Mucosa of rectum (tissue), 2 donors: ENCODE results near the gene FBXL17.

Experiments
- H3K27ac ChIP-seq, 2 donors: one replicate each; pipeline ENCODE4 v1.7.0; 2013; ENCODE audit warnings: inconsistent platforms in 2 of 2, low read depth in 2 of 2, low read length in 2 of 2
- H3K27me3 ChIP-seq, 2 donors: one replicate each; pipeline ENCODE4 v1.7.0; 2013; ENCODE audit warnings: low read length in 2 of 2; ENCODE audit not compliant: control insufficient read depth in 2 of 2, insufficient read depth in 2 of 2
- H3K36me3 ChIP-seq, 2 donors: one replicate each; pipeline ENCODE4 v1.7.0; 2013; ENCODE audit warnings: low read length in 2 of 2; ENCODE audit not compliant: control insufficient read depth in 2 of 2, insufficient read depth in 2 of 2
- H3K4me1 ChIP-seq, 2 donors: one replicate each; pipeline ENCODE4 v1.7.0; 2013; ENCODE audit warnings: low read length in 2 of 2, mild to moderate bottlenecking in 1 of 2; ENCODE audit not compliant: control insufficient read depth in 2 of 2, insufficient read depth in 2 of 2
- H3K4me3 ChIP-seq, 2 donors: one replicate each; pipeline ENCODE4 v1.7.0; 2013; ENCODE audit warnings: low read length in 2 of 2
- H3K9ac ChIP-seq, 2 donors: one replicate each; pipeline ENCODE4 v1.7.0; 2013; ENCODE audit warnings: low read length in 2 of 2, low read depth in 1 of 2, mild to moderate bottlenecking in 1 of 2
- H3K9me3 ChIP-seq, 2 donors: one replicate each; pipeline ENCODE4 v1.7.0; 2013; ENCODE audit warnings: low read length in 2 of 2; ENCODE audit not compliant: control insufficient read depth in 2 of 2
- donor health status: healthy.
- donor health status: Normal muscosa, but diverticular disease.

Gene FBXL17

DNA sequence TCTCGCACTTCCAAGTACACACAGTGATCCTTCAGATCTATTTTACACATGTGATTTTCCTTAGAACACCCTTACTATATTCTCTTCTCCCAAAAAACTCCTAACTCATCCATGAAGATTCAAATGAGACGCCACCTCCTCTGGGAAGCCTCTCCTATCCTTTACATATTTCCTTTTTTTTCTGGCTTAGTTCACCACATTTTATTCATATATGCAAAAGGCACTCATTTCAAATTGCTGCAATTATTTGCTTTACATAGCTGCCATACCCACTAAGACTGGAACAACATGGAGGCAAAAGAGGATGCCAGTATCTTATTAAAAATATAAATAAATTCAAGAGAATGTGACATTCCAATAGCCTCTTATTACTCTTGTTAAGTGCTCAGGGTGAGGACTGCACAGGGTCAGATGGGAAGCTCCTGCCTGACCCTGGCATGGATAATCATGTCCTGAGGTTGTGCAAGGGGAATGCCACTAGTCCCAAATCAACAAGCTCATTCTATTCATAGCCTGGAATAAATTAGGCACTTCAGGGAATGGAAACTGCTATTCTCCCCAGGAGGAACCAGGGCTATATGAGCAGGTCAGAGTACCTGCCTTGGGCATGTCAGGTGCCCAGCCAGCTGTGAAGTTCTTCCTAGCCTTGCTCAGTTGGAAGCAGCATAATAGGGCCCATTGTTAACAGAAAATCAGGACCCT, 262.9 kb downstream of the FBXL17 start:
- Histone ChIP-seq H3K36me3 (no peaks in the 10 kb centered on the region), H3K27ac (no peak overlapping the region), H3K4me1 (no peaks in the 10 kb centered on the region), H3K9me3 (no peaks in the 10 kb centered on the region), H3K9ac (no peak overlapping the region), H3K4me3 (no peak overlapping the region), H3K27me3 (no peaks in the 10 kb centered on the region)

DNA sequence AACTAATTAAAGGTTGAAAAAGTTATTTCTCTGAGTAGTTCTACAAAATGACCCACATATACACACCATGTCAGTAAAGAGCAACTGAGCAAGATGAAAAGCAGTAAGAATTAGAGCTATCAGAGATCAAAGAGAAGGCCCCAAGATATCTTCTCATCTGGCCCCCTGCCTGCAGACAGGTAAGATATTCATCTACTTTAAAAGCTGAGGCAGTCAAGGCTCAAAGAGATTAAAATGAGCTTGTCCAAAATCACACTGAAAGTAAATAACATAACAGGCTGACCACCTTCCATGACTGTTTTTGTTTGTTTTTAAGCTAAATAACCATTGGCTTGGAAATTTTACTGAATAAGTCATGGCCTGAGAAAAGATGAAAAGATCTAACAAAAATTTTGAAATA, 266.2 kb downstream of the FBXL17 start:
- H3K4me3 ChIP-seq: no peak overlapping the region
- H3K27me3 ChIP-seq: no peaks in the 10 kb centered on the region
- no peaks in the 10 kb centered on the region for H3K36me3 ChIP-seq
- H3K4me1 ChIP-seq: no peaks in the 10 kb centered on the region
- H3K9me3 ChIP-seq: no peaks in the 10 kb centered on the region
- no peak overlapping the region for H3K9ac ChIP-seq
- no peak overlapping the region for H3K27ac ChIP-seq

DNA sequence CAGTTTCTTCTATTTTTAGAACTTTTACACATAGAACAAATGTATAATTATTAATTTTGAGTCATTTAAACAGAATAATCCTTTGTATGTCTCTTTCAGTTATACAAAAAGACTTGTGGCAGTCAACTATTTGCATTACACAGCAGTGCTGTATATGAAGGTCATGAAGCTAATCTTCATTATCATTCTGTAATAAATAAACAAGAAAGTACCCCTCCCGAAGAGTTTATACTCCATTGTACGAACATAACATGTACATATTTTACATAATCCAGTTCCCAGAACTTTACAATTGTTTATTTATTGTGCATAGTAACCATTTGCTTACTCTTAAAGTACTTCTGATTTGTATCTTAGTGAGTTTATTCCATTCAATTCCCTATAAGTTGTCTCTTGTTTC, 267.9 kb downstream of the FBXL17 start:
- Histone ChIP-seq H3K4me3 (no peak overlapping the region), H3K27me3 (no peaks in the 10 kb centered on the region), H3K9ac (no peak overlapping the region), H3K36me3 (no peaks in the 10 kb centered on the region), H3K27ac (no peak overlapping the region), H3K4me1 (no peaks in the 10 kb centered on the region), H3K9me3 (no peaks in the 10 kb centered on the region)

DNA sequence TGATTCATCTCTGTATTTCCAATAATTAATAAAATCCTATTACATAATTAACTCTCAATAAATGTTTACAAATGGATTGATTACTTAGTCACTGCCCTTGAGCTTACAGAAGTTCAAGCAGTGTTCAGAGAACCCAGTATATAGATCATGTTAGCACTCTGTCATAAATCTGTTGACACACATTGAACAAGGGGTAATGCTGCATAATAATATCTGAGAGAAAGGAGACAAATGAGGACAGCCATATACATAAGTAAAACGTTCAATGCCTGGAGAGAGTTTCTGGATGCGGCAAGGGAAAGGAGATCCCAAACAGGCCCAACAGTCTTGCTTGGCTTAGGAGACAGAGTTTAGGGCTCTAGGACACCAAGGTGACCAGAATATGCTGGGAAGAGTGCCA, 270.2 kb downstream of the FBXL17 start:
- H3K9me3 ChIP-seq: no peaks in the 10 kb centered on the region
- H3K27me3 ChIP-seq: no peaks in the 10 kb centered on the region
- H3K4me3 ChIP-seq: no peak overlapping the region
- no peak overlapping the region for H3K9ac ChIP-seq
- no peaks in the 10 kb centered on the region for H3K36me3 ChIP-seq
- no peaks in the 10 kb centered on the region for H3K4me1 ChIP-seq
- H3K27ac ChIP-seq: no peak overlapping the region

DNA sequence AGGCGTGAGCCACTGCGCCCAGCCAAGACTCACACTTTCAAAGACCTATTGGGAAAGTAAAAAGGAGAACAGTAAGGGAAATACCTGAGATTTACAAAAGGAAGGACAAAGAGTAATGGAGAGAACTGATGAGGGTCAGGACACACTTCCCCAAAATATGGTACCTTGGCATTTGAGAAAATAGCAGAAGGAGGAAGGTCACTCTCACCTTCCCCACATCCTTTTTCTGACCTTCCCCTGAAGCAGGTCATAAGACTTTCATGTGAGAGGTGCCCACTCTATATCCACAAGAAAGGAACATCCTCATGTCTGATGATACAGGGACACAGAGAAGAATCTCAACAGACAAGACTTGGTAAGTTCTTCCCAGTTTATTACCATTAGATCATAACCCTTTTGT, 272.8 kb downstream of the FBXL17 start:
- no peak overlapping the region for H3K9ac ChIP-seq
- no peak overlapping the region for H3K4me3 ChIP-seq
- H3K36me3 ChIP-seq: no peaks in the 10 kb centered on the region
- H3K4me1 ChIP-seq: no peaks in the 10 kb centered on the region
- no peaks in the 10 kb centered on the region for H3K9me3 ChIP-seq
- no peaks in the 10 kb centered on the region for H3K27me3 ChIP-seq
- H3K27ac ChIP-seq: no peak overlapping the region

DNA sequence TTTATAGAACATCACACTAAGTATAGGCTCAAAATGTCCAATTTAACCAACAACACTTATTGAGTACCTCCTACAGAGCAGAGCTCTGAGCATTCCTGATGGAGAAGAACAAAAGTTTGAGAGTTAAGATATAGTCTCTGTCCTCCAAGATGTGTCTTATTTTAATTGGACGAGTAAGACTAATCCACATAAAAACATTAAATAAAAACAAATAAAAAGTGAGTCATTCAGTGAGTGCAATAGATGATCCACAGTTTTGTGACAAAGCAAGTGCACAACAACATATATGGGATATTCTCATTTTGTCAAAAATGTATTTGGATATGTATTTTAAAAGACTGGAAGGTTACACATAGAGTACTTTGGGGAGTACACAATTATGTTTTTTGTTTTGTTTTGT, 277.4 kb downstream of the FBXL17 start:
- H3K4me3 ChIP-seq: no peak overlapping the region
- no peaks in the 10 kb centered on the region for H3K27me3 ChIP-seq
- no peaks in the 10 kb centered on the region for H3K36me3 ChIP-seq
- no peak overlapping the region for H3K9ac ChIP-seq
- no peaks in the 10 kb centered on the region for H3K4me1 ChIP-seq
- no peaks in the 10 kb centered on the region for H3K9me3 ChIP-seq
- no peak overlapping the region for H3K27ac ChIP-seq

DNA sequence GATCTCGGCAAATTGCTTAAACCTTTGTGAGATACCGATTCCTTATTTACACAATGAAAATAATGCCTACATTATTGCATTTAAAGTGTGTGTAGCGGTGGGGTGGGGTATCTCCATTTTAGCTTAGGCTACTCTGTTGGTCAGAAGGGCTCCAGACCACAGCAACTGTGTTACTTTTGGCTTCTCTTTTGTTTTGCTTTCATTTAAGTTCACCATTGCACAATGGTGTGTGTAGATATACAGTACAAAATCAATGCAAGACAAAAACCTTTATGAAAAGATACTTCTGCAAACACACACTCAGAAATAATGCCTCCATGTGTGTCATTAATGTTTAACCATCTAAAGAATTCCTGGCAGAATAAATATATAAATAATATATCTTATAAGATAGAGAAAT, 279.4 kb downstream of the FBXL17 start:
- Histone ChIP-seq H3K27me3 (no peaks in the 10 kb centered on the region), H3K9me3 (no peaks in the 10 kb centered on the region), H3K36me3 (no peaks in the 10 kb centered on the region), H3K4me1 (no peaks in the 10 kb centered on the region), H3K4me3 (no peak overlapping the region), H3K9ac (no peak overlapping the region), H3K27ac (no peak overlapping the region)

DNA sequence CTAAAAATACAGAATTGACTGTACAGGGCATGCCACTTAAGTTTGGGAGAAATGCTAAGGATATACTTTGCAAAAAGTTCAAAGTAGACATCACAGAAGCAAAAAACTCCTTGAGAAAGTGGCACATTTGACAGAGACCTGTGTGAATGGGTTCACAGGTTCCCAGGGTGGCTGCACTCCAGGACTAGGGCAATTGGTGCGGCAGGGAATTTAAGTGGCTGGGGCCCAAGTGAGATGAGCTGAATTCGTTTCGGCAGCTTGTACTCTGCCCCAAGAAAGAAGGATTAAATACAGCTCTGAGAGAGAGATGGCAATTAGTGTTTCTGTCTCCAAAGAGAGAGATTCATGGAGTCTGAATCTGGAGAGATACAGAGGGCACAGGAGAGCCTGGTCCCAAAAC, 280.1 kb downstream of the FBXL17 start:
- no peak overlapping the region for H3K27ac ChIP-seq
- H3K4me3 ChIP-seq: no peak overlapping the region
- H3K36me3 ChIP-seq: no peaks in the 10 kb centered on the region
- no peaks in the 10 kb centered on the region for H3K4me1 ChIP-seq
- no peaks in the 10 kb centered on the region for H3K27me3 ChIP-seq
- H3K9ac ChIP-seq: no peak overlapping the region
- no peaks in the 10 kb centered on the region for H3K9me3 ChIP-seq

DNA sequence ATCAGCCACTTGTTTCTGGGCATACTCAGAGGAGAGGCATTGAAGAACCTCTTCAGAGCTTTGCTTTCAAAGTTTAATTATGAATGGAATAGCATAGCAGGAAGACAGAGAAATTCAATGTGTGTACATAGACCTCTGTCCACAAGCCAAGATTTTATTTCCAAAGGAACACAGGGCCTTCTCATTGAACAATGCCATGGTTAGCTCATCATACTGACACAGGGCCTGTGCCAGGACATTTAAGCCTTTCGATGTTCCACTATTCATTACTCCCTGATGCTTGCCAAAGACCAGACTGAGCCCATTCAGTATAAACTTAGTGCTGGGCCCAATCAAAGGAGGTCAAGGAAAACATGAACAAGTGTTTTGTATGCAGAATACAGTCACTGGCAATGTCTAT, 280.8 kb downstream of the FBXL17 start:
- Histone ChIP-seq H3K9ac (no peak overlapping the region), H3K27me3 (no peaks in the 10 kb centered on the region), H3K9me3 (no peaks in the 10 kb centered on the region), H3K36me3 (no peaks in the 10 kb centered on the region), H3K27ac (no peak overlapping the region), H3K4me1 (no peaks in the 10 kb centered on the region), H3K4me3 (no peak overlapping the region)

DNA sequence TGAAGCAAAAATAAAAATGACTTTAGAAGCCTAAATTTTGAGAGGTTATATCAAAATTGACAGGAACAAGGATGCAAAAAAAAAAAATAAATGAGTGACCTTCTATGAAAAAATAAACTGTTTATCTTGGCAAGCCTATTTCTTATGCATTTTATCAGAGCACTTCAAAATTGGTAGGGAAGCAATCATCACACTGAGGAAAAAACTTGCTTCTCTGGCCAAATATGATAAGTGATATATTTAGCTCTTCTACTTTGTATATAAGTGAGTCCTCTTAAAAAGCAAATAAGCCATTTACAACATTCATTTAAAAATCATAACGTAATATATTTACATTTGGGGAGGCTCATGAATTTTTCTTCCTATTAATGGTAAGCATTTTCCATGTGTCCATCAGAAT, 287.1 kb downstream of the FBXL17 start:
- Histone ChIP-seq H3K36me3 (no peaks in the 10 kb centered on the region), H3K4me1 (no peaks in the 10 kb centered on the region), H3K27ac (no peak overlapping the region), H3K9ac (no peak overlapping the region), H3K4me3 (no peak overlapping the region), H3K9me3 (no peaks in the 10 kb centered on the region), H3K27me3 (no peaks in the 10 kb centered on the region)

DNA sequence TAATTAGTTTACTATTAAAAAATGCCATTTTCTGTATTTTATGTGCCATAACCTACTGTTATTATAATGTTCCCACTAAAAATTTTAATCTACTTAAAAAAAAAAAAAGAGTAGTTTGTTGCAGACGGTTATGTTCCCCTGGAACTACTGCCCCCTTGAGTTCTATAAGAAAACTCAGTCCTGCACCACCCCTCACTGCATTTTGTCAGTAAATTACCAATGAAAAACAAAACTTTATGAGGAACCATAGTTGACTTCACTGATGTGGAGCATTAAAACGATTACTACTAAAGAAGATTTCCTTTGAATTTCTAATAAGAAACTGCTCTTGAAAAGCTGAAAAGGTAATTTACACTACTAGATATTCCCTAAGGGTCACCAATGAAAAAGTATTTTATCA, 288.7 kb downstream of the FBXL17 start:
- Histone ChIP-seq H3K4me1 (no peaks in the 10 kb centered on the region), H3K27ac (no peak overlapping the region), H3K9me3 (no peaks in the 10 kb centered on the region)

More for the DNA sequence above, 288.7 kb downstream of the FBXL17 start:
- H3K9ac ChIP-seq: no peak overlapping the region
- H3K27me3 ChIP-seq: no peaks in the 10 kb centered on the region
- H3K4me3 ChIP-seq: no peak overlapping the region
- H3K36me3 ChIP-seq: no peaks in the 10 kb centered on the region
